T-helper 1 cell treated with Interleukin-12 subunit alpha and Interleukin-12 subunit beta and Interleukin-4 antibody, amounts not matched to agents 30 μg/mL and 1 μg/mL, for 36 hours (primary cell): ENCODE measurements around the gene ANO3.
A peak's percentile ranks its signal among the peaks of the same experiment; 100 is the strongest.
"Not testable (repeated sequence)": the region's sequence is repeated elsewhere in the genome, so short reads cannot be mapped to it uniquely, and the experiment has no call there.

ENCODE experiments used
- H3K27ac Mint-ChIP-seq: one replicate; pipeline ENCODE4 v1.8.0; 2021; ENCODE audit warnings: mild to moderate bottlenecking, mixed read lengths
- H3K27me3 Mint-ChIP-seq: one replicate; pipeline ENCODE4 v1.8.0; 2021; ENCODE audit warnings: low read depth, mixed read lengths
- H3K36me3 Mint-ChIP-seq: one replicate; pipeline ENCODE4 v1.8.0; 2021; ENCODE audit warnings: low read depth, mixed read lengths
- H3K4me1 Mint-ChIP-seq: one replicate; pipeline ENCODE4 v1.8.0; 2021; ENCODE audit warnings: low read depth, mixed read lengths
- H3K4me3 Mint-ChIP-seq: one replicate; pipeline ENCODE4 v1.8.0; 2021; ENCODE audit warnings: mild to moderate bottlenecking, moderate library complexity, mixed read lengths
- H3K9me3 Mint-ChIP-seq: one replicate; pipeline ENCODE4 v1.8.0; 2021; ENCODE audit warnings: mixed read lengths

The ANO3 gene

DNA sequence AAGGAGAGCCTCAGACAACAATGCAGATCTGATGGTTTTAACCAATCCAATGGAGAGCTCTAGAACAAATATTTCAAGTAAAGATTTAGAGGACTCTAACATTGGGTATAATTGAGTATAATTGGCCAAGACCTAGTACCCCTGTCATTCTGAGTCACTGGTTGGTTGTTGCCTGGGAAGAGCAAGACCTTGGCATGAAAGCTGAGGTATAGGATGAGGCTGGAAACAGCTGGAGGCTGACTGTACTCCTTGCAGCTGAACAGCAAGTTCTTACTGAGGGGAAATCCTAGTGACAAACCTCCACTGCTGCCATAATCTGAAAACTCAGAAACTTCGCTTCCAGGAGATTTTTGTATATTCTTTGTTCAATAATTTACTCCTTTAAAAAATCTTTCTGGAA, 294.4 kb downstream of the ANO3 start:
- Mint-ChIP-seq H3K9me3 (no peaks in the 10 kb centered on the region), H3K4me1 (no peaks in the 10 kb centered on the region), H3K36me3 (no peaks in the 10 kb centered on the region), H3K4me3 (no peak overlapping the region), H3K27me3 (no peaks in the 10 kb centered on the region), H3K27ac (no peak overlapping the region)

DNA sequence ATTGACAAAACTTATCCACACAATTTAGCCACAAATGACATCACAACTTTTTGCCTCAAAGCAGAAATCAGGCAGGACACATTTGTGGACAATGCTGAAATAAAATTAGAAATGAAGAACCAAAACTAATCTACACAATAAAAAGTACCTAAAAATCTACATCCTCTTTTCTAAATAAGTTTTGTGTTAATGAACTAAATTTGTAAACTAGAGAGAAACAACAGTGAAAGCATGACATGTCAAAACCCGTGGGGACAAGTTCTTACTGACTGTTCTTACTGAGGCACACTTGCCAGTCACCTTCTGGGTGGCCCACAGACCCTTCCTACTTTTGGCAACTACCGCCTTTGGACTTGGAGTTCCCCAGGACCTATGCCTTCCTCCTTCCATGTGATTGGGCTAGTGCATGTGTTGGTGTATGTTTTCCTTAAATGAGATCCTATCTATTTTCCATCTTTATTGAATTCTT, 300.8 kb downstream of the ANO3 start:
- no peaks in the 10 kb centered on the region for H3K9me3 Mint-ChIP-seq
- H3K27ac Mint-ChIP-seq = no peak overlapping the region
- H3K36me3 Mint-ChIP-seq = no peaks in the 10 kb centered on the region
- H3K27me3 Mint-ChIP-seq = no peaks in the 10 kb centered on the region
- no peak overlapping the region for H3K4me3 Mint-ChIP-seq
- no peaks in the 10 kb centered on the region for H3K4me1 Mint-ChIP-seq

DNA sequence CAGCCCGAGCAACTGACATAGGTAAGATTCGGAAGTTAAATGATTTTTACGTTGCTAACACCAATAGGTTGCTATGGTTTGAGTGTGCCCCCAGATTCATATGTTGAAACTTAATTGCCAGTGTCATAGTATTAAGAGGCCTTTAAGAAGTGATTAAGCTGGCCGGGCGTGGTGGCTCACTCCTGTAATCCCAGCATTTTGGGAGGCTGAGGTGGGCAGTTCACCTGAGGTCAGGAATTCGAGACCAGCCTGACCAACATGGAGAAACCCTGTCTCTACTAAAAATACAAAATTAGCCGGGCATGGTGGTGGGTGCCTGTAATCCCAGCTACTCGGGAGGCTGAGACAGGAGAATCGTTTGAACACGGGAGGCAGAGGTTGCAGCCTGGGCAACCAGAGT, 311.4 kb downstream of the ANO3 start:
- not testable (repeated sequence) for H3K36me3 Mint-ChIP-seq, H3K4me3 Mint-ChIP-seq, H3K27ac Mint-ChIP-seq, H3K4me1 Mint-ChIP-seq, H3K9me3 Mint-ChIP-seq, H3K27me3 Mint-ChIP-seq

DNA sequence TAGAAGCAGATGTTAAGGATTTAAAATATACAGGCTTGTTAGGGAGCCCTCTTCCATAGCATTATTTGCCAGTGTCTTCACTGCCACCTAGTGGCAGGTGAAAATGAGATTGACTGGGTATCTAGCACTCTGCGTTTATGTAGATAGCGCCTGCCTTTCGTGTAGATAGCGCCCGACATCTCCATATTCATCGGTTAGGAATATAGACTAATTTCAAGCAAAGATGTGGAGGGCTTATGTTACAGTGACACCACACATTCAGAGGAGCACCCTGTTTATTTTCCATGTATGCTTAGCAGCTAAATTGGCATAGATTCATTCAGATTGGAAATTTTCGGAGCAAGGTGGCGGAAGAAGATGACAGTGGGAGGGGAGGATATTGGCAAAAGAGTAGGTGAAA, 318.0 kb downstream of the ANO3 start:
- H3K36me3 Mint-ChIP-seq = no peaks in the 10 kb centered on the region
- H3K27ac Mint-ChIP-seq = peak overlapping the region; percentile 7
- no peaks in the 10 kb centered on the region for H3K4me1 Mint-ChIP-seq
- H3K9me3 Mint-ChIP-seq = no peaks in the 10 kb centered on the region
- H3K27me3 Mint-ChIP-seq = no peaks in the 10 kb centered on the region
- no peak overlapping the region for H3K4me3 Mint-ChIP-seq

DNA sequence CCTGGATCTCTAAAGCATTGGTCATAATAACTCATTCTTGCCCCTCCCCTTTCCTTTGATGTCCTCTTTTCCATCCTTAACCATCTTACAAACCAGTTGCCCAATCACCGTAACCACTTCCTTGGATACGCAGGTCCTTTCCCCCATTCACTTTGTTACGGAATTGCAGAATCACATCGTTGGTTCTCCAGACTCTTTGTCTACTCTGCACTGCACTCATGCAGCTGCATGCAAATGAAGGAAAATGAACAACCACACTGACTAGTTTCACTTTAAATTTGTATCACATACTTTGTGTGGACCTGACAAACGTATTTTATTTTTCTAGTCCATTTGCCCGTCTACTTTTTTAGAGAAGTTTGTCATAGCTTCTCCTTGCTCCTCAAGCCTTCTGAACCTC, 320.0 kb downstream of the ANO3 start:
- H3K4me1 Mint-ChIP-seq = no peaks in the 10 kb centered on the region

DNA sequence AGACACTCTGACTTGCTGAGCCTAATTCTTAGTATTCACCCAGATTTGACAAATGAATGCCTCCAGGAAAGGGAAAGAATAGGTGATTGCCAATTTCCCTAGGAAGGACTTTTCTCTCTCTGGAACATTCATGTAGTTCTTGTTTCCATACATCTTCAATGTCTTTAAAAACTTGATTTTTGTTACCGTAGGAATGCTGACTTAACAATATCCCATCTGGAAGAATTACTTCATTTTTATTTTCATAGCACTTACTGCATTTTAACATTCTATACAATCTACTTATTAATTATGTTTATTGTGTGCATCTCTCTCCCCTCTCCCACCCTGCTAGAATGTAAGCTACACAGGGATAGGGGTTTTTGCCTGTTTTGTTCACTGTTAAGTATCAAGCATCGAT, 323.4 kb downstream of the ANO3 start:
- no peak overlapping the region for H3K27ac Mint-ChIP-seq
- no peaks in the 10 kb centered on the region for H3K9me3 Mint-ChIP-seq
- no peaks in the 10 kb centered on the region for H3K4me1 Mint-ChIP-seq
- H3K4me3 Mint-ChIP-seq = no peak overlapping the region
- no peaks in the 10 kb centered on the region for H3K36me3 Mint-ChIP-seq
- no peaks in the 10 kb centered on the region for H3K27me3 Mint-ChIP-seq

More for the DNA sequence above, 320.0 kb downstream of the ANO3 start:
- Mint-ChIP-seq H3K27ac (no peak overlapping the region), H3K9me3 (no peaks in the 10 kb centered on the region), H3K27me3 (no peaks in the 10 kb centered on the region), H3K4me3 (no peak overlapping the region), H3K36me3 (no peaks in the 10 kb centered on the region)

DNA sequence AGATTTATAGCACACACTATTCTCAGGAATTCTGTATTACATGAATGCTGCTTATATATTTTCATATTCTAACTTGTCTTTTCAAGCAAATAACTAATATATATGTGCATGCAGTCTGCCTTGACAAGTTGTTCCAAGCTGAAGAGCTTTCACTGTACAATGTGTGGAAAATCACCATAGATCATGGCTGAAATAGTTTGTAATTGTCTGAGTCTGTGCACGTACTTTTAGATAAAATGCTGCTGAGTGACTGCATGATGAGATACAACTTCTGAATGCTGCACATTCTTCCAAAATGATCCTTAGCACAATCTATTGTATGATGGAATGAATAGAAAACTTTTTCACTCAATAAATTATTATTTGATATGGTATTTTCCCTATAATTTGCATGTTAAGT, 331.0 kb downstream of the ANO3 start:
- no peaks in the 10 kb centered on the region for H3K27me3 Mint-ChIP-seq
- H3K9me3 Mint-ChIP-seq = no peaks in the 10 kb centered on the region
- H3K27ac Mint-ChIP-seq = no peak overlapping the region
- no peaks in the 10 kb centered on the region for H3K36me3 Mint-ChIP-seq
- no peak overlapping the region for H3K4me3 Mint-ChIP-seq
- no peaks in the 10 kb centered on the region for H3K4me1 Mint-ChIP-seq

DNA sequence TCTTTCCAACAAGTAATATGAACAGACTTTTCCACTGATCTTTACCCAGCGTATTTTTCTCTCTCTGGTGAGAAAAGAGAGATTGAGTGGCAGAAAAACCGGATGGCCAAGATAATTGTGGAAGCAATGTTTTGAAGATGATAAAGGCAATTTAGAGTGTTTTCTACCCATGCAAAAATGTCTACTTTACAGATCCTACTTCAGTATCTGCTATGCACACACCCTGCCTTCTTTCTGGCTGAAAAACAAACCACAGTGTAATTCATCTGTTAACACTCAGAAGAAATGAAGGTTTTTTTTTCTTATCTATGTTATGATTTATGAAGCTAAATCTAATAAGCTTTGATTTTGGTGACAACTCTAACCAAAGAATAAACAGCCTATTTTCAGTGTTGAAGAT, 333.1 kb downstream of the ANO3 start:
- Mint-ChIP-seq H3K4me3 (no peak overlapping the region), H3K36me3 (no peaks in the 10 kb centered on the region), H3K27ac (no peak overlapping the region), H3K4me1 (no peaks in the 10 kb centered on the region), H3K9me3 (no peaks in the 10 kb centered on the region), H3K27me3 (no peaks in the 10 kb centered on the region)

DNA sequence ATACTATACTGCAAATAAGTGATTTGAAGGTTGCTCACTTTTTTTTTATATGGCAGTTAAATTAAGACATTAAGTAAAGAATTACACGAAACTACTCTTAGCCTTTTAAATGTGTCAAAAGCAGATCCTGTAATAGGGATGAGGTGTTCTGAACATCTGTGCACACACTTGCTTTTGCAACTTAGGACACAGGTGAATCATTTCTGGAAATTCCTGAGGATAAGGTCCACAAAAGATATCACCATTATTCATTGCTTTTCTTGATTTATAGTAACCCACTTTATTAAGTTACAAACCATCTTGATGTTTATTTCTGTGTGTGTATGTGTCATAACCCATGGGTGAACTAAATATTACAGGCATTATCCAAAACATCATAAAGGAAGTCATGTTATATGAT, 334.0 kb downstream of the ANO3 start:
- no peaks in the 10 kb centered on the region for H3K36me3 Mint-ChIP-seq
- H3K4me3 Mint-ChIP-seq = no peak overlapping the region
- no peaks in the 10 kb centered on the region for H3K27me3 Mint-ChIP-seq
- no peak overlapping the region for H3K27ac Mint-ChIP-seq
- H3K9me3 Mint-ChIP-seq = no peaks in the 10 kb centered on the region
- no peaks in the 10 kb centered on the region for H3K4me1 Mint-ChIP-seq

DNA sequence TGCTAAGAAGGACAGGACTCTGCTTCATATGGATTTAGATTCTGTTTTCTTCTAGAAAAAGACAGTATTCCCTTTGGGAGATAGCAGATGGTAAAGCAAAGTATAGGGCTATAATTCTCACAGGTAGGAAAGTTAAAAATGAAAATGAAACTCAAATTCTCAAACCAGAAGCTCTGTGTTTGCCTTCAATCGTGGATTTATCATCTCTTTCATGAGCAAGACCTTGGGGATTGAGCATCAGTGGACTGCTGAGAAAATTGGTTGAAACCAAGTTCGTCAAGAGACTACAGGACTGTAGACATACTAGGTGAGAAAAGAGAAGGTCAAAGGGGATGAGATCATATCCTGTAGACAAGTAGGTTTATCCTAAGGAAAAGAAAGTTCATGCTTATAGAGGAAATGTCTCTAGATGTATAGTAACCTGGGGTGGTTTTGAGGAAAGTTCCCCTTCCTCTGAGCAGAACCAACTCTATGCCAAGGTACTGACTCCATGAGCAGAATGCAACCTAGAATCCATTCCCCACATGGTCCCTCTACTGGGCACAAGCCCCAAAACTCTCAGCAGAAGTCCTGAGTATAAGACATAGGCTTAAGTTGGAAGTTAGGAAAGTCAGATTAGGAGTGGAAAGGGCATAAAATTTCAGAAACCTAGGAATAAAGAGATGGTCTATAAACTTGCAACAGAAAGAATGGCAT, 343.5 kb downstream of the ANO3 start:
- Mint-ChIP-seq H3K27ac (no peak overlapping the region), H3K4me1 (peaks cover 1% of the 10 kb centered on the region), H3K36me3 (no peaks in the 10 kb centered on the region), H3K4me3 (no peak overlapping the region), H3K27me3 (no peaks in the 10 kb centered on the region), H3K9me3 (no peaks in the 10 kb centered on the region)

DNA sequence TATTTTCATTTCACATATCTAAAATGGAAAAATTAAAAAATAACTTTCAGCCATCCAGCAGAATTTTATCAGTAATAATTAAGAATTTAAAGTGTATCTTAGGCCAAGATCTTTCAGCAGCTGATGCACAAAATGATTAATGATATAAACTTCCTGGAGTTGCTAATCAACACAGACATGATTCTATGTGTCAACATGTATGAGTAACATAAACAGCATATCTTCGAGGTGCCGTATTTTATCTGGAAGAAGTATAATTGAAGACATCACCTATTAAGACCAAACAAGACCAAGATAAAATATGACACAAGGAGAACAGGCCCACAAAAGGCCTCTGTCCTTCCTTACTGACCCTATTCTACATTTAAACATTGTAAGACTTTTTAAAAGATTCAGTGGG, 344.7 kb downstream of the ANO3 start:
- Mint-ChIP-seq H3K27ac (no peak overlapping the region), H3K9me3 (no peaks in the 10 kb centered on the region), H3K27me3 (no peaks in the 10 kb centered on the region), H3K4me3 (no peak overlapping the region), H3K4me1 (peaks cover 1% of the 10 kb centered on the region), H3K36me3 (no peaks in the 10 kb centered on the region)

DNA sequence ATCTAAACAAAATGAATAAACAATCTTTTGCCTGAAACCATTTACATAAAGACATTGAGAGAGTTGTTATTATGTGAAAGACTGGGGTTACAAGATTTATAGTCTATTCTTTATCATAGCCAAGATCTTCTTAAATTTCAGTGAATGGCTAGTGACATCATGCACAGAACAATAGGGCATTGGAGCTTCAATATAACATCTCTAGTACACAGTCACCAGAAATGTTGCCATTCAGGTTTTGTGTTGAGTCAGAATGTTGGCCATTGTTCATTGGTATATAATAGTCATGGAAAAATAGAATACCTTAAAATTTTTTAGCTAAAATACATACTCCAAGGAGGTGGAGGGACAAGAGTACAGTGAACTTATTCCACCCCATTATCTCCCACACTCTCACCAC, 345.6 kb downstream of the ANO3 start:
- Mint-ChIP-seq H3K4me3 (no peak overlapping the region), H3K27me3 (no peaks in the 10 kb centered on the region), H3K4me1 (peaks cover 1% of the 10 kb centered on the region), H3K36me3 (no peaks in the 10 kb centered on the region), H3K9me3 (no peaks in the 10 kb centered on the region), H3K27ac (no peak overlapping the region)

DNA sequence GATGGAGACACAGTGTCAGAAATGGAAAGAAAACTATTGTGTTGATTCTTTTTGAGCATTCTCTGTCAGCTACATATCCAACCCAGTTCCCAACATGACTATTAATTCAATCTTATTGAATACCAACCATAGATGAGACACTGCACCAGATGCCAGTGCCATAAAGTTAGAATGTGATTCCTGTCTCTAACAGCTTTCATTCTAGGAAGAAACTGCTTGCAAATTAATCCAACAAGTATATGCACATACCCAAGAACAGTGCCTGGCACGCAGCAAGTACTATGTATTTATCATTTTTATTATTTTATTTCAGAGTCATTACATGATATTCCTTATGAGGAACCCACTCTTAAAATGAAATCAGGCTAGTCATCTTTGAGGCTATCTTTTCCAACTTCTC, 355.4 kb downstream of the ANO3 start:
- H3K27me3 Mint-ChIP-seq = no peaks in the 10 kb centered on the region
- no peak overlapping the region for H3K4me3 Mint-ChIP-seq
- H3K36me3 Mint-ChIP-seq = no peaks in the 10 kb centered on the region
- H3K9me3 Mint-ChIP-seq = no peaks in the 10 kb centered on the region
- H3K27ac Mint-ChIP-seq = no peak overlapping the region
- no peaks in the 10 kb centered on the region for H3K4me1 Mint-ChIP-seq

DNA sequence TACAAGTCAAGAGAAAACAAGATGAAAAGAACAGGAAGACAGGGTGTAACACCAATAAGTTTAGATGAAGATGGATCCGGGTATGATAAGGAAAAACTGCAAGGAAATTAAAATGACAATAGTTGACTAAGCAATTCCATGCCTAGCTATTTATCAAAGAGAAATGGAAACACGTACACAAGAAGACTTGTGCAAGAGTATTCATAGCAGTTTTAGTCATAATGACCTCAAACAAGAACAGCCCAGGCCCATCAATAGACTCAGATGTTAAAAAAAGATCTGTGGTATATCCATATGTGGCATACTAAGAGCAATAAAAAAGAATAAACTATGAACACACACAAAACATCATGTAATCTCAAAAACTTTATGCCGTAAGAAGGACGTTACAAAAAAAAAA, 356.8 kb downstream of the ANO3 start:
- Mint-ChIP-seq H3K9me3 (no peaks in the 10 kb centered on the region), H3K4me3 (no peak overlapping the region), H3K4me1 (no peaks in the 10 kb centered on the region), H3K27ac (no peak overlapping the region), H3K36me3 (no peaks in the 10 kb centered on the region), H3K27me3 (no peaks in the 10 kb centered on the region)

DNA sequence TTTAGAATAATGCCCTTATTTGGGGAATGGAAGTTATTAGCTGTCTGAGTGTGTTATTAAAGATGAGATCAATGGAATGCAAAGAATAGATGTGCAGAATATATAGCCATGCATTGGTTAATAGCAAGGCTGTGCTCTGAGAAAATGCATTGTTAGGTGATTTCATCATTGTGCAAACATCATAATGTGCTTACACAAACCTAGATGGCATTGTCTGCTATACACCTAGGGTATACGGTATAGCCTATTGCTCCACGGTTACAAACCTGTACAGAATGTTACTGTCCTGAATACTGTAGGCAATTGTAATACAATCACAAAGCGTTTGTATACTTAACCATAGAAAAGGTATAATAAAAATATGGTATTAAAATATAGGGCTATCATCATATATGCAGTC, 364.4 kb downstream of the ANO3 start:
- Mint-ChIP-seq H3K27ac (no peak overlapping the region), H3K4me1 (no peaks in the 10 kb centered on the region), H3K4me3 (no peak overlapping the region), H3K9me3 (no peaks in the 10 kb centered on the region), H3K27me3 (no peaks in the 10 kb centered on the region), H3K36me3 (no peaks in the 10 kb centered on the region)

DNA sequence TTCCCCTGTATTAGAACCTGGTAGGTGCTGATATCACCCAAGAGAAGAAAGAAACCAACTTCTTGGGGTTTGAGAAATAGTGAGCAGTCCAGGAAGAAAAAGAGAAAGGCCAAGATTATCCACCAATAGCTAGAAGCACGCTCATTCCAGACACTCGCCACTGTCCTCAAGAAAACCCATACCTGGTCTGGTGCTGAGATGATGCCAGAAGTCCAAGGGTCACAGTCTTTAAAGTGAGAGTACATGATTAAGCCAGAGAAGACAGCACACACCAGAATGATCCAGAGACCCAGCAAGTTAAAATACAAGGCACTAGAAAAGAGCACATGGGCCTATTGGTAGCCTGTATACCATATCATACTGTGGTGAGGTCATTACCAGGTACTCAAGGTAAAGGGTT, 366.3 kb downstream of the ANO3 start:
- H3K4me3 Mint-ChIP-seq = no peak overlapping the region
- H3K36me3 Mint-ChIP-seq = no peaks in the 10 kb centered on the region
- H3K27me3 Mint-ChIP-seq = no peaks in the 10 kb centered on the region
- no peaks in the 10 kb centered on the region for H3K9me3 Mint-ChIP-seq
- no peak overlapping the region for H3K27ac Mint-ChIP-seq
- no peaks in the 10 kb centered on the region for H3K4me1 Mint-ChIP-seq
